ENCODE results near the gene RYK. TPM values are rescaled to one million over a fixed set of nuclear protein-coding genes. Genes with fewer than 3 reads are reported as not detected.

Gene RYK
- polyA plus RNA-seq, 3 donors: 16.0 to 44.3 (median 26.2) TPM

DNA sequence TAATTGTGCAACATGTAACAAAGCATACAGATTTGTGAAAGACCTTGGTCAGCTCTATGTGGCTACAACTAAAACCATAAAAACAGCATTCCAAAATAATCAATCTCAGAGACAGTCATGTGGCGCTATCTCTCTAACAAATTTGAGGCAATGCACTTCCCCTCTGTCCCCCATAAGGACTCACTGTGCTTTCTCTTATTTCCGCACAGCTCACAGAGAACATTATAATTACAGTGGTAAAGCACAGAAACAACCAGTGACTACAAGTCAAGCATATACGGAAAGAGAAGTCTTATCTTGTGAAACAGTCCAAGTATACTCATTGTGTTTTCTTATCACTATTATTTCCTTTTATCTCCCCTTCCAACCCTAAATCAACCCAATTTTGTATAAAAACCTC, 64.3 kb downstream of the RYK start:
- 76 to 87% (median 81%) methylated on average over 3 of the region's 3 CpGs for WGBS, 3 donors
- no peak overlapping the region for H3K27ac ChIP-seq (ENCODE audit: low read depth, low read length)

DNA sequence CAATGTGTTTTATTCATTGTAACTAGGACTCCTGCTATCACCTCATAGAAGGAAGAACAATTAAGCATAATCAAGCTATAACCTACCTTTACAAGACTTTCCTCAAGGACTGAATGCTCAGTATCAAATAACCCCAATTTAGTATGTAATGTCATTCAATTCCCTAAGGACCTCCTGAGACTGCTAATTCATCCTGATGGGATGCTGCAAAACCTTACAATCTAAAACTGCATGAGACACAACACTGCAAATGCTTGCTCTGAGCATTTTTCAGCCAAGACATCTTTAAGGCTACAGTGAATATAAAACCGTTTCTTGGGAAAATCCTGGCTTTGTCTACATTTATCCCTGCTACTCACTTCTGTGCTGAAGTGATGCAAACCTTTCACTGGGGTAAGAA, 69.9 kb downstream of the RYK start:
- WGBS, 3 donors: 84 to 89% (median 88%) methylated on average over 1 of the region's 1 CpG
- no peak overlapping the region for H3K27ac ChIP-seq (ENCODE audit: low read depth, low read length)

DNA sequence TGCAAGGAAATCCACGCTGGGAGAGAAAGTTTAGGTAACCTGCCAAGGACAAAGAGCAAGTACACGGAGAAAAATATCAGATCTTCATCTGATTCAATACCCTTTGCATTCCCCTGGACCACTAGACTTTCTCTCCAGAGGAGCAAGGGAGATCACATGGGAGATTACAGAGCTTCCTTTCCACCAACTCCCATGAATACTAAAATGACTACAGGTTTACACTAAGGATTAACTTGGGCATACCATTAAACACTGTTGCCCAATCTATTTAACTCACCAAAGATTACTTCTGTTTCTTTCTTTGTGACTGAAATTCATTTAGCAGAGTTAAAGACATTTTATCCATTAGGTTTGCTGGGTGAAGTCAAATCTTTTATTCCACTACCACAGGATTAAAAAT, 71.2 kb downstream of the RYK start:
- WGBS, 3 donors: 80 to 98% (median 94%) methylated on average over 2 of the region's 2 CpGs
- H3K27ac ChIP-seq (ENCODE audit: low read depth, low read length): no peak overlapping the region

DNA sequence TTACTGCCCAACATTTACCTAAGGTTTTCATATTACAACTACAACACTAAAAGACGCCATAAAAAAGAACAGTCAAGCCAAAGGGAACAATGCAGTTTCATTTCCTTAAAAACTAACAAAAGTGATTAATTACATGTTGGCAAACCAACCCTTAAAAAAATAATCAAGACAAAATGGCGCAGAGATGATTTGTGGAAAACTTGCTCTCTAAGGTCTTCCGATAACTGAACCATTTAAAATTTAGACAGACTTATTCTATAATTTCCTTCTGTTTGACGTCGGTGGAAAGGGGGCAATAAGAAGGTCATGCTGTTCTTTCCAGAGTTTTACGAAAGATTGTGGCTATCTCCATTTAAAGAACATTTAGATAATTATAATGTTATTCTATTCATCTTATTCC, 87.6 kb downstream of the RYK start:
- 76 to 81% (median 80%) methylated on average over 6 of the region's 6 CpGs for WGBS, 3 donors
- no peak overlapping the region for H3K27ac ChIP-seq (ENCODE audit: low read depth, low read length)

DNA sequence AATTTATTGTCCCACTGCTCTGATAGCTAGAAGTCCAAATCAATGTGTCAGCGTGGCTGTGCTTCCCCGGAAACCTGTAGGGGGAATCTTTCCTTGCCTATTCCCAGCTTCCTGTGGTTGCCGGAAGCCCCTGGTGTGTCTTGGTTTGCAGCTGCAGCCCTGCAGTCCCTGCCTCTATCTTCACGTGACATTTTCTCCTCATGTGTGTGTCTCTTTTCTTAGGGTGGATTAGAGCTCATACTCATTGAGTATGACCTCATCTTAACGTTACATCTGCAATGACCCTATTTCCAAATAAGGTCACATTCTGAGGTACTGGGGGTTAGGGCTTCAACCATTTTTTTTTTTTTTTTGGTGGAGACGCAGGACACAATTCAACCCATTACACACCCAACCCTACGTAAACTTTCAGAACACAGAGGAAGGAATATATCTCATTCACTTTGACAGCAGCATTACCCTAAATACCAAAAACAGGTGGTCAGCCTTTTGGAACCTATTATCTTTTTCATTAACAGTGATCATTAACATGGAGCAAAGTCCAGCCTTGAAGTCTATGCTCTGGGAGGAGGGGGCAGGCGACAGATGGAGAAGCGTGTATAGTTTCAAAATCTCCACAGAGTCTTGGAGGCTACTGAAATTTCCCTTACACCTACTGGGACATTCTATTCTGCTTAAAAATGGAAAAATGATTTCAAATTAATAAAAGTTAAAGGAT, 88.6 kb downstream of the RYK start:
- 86 to 91% (median 90%) methylated on average over 9 of the region's 9 CpGs for WGBS, 3 donors
- no peak overlapping the region for H3K27ac ChIP-seq (ENCODE audit: low read depth, low read length)

DNA sequence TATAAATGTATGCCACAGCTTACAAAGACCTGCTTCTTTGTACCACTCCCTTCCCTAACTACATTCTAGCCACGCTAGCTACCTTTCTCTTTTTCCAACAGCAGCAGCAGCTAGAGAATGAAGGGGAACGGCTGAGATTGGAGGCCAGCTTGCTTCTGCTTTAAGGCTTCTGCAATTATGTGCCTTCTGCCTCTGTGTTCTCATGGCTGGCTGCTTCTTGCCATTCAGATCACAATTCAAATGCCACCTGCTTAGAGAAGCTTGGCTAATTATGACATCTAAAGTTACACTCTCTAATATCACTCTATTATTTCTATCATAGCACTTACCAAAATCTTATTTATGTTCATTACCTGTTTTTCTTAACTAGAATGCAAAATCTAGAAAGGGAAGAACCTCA, 95.2 kb downstream of the RYK start:
- no peak overlapping the region for H3K27ac ChIP-seq (ENCODE audit: low read depth, low read length)
- WGBS, 3 donors: 67 to 76% (median 71%) methylated on average over 2 of the region's 2 CpGs

DNA sequence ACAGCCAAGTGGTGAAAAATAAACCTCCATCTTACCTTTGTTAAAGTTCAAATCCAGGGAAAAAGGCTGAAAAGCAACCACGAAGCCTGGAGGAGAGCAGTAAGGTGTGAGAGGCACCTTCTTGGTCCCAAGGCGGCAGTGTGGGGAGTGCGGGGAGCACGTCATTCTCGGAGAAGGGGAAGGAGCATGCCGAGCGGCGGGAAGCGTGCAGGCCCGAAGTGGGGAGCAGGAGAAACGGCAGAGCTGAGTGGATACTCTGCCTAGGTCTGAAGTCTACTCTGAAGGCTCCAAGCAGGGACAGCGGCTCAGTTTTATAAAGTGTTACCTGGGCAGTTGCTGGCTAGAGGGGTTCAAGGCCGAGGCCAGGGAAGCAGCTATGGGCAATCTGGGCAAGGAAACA, 96.9 kb downstream of the RYK start:
- 94 to 97% (median 96%) methylated on average over 13 of the region's 13 CpGs for WGBS, 3 donors
- H3K27ac ChIP-seq (ENCODE audit: low read depth, low read length): no peak overlapping the region

DNA sequence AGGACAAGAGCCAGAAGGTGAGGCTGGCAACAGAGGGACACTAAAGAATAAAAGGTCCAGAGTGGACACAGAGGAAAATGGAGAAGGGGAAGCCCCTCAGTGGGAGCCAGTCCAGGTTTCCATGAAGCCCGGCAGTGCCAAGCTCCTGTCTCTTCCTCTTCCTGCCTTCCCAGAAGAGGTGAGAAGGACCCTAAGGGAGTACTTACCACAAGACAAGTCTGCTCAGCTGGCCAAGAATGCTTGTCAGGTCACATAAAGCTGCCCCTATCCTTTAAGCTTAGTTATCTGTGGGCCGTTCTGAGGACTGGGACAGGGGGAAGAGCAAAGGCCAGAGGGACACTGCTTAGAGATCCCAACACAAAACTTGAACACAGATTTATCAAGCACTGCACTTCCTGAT, 100.2 kb downstream of the RYK start:
- WGBS, 3 donors: 62 to 71% (median 66%) methylated on average over 2 of the region's 2 CpGs
- H3K27ac ChIP-seq (ENCODE audit: low read depth, low read length): no peak overlapping the region

DNA sequence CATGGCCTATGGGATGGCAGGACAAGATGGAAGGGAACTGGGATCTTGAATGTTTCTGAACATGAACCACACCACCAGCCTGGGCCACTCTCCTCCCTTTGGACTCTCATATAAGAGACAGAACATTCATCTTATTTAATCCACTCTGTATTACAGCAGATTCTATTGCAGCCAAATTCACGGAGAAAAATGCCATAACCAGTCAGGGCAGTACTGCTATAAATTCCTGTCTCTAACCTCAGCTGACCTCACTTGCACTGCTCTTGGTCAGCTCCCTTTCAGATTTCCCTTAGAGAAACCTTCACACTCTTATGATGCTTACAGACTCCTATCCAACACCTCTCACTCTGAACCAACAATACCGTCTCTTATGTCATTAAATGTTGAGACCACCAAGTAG, 101.4 kb downstream of the RYK start:
- H3K27ac ChIP-seq (ENCODE audit: low read depth, low read length): no peak overlapping the region
- WGBS, 3 donors: 79 to 85% (median 84%) methylated on average over 2 of the region's 2 CpGs

DNA sequence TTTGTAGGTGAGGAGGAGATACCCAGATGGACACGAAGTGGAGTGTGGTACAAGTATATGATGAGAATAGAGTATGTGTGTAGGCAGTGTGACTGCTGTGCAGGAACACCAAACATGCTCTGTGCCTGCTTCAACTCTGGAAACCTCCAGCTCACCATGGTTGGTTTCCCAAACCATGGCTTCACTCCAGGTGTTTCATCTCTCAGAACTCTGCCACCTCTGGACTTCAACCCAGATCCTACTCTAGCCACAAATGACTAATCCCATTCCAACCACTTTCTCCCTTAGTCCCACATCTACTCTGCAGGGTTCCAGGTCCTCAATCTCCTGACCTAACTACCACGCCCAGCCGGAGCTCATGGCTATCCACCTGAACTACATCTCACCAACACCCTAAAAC, 102.1 kb downstream of the RYK start:
- 95 to 97% (median 97%) methylated on average over 3 of the region's 3 CpGs for WGBS, 3 donors

DNA sequence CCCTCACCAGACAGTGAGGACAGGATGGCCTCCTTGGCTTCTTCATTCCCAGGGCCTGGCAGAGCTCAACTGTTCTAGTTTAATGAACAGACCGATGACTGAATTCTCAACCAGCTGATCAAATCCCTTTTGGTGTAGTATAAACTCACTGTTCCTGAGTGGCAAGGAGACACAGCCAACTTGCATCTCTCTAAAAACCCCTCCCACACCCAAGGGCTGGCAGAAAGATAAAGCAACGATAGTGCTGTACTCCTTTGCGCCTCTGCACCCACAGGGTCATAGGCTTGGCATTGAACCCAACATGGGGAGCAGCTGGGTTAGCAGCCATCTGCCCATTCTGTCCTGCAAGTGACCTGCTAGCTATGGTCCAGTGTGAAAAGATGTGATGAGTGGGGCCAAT, 103.2 kb downstream of the RYK start:
- 77 to 86% (median 83%) methylated on average over 3 of the region's 3 CpGs for WGBS, 3 donors
- H3K27ac ChIP-seq (ENCODE audit: low read depth, low read length): no peak overlapping the region

More for the DNA sequence above, 102.1 kb downstream of the RYK start:
- no peak overlapping the region for H3K27ac ChIP-seq (ENCODE audit: low read depth, low read length)

DNA sequence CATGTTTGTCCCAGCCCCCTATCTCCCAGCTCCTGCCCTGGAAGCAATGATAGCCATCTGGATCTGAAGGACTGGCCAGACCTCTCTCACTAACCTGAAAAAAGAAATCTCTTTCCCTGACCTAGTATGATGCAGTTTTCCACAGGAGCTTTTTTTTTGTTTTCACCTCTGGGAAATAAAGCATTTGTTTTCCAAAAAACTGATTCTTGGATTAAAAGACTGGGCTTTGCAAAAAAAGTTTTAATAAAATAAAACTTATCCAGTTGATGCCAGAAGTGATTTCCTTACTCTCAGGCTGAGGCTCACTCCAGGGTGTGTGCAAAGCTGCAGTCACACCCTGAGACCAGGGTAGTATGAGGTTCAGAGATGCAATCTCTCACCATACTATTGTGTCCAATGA, 104.0 kb downstream of the RYK start:
- no peak overlapping the region for H3K27ac ChIP-seq (ENCODE audit: low read depth, low read length)

DNA sequence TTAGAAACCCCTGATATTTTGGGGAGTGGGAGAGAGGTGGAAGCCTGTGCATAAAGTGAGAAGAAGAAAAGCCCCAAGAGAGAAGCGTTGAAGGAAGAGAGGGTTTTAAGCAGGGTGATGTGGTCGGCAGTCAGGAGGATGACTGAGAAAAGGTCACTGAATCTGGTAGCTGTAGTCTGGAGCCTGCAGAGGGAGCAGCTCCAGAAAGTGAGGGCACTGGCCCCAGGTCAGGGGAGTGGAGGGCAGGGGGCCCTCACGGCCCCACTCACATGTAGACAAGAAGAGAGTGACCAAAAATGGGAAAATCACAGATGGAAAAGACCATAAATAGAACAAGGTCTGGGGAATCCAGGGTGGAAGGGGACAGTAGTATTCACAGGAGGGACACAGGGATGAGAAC, 105.5 kb downstream of the RYK start:
- WGBS, 3 donors: 68 to 83% (median 74%) methylated on average over 3 of the region's 3 CpGs
- no peak overlapping the region for H3K27ac ChIP-seq (ENCODE audit: low read depth, low read length)

DNA sequence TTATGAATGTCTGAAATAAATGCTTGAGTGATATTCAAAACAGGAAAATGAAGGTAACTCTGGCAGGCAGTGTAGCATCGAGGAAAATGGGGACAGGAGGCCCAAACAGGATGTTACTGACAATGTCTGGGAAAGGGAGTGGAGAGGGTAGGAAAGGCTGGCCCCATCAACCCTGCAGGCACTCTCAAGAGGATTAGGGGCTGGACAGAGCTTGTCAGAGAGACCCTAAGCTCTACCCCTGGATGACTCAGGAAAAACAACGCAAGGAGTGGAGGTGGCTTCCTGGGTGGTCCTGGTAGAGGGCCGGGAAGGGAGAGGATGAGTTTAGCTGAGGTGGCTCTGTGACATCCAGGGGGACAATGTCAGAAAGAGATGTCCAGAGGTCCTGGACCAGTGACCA, 106.0 kb downstream of the RYK start:
- 53 to 78% (median 53%) methylated on average over 3 of the region's 3 CpGs for WGBS, 3 donors

DNA sequence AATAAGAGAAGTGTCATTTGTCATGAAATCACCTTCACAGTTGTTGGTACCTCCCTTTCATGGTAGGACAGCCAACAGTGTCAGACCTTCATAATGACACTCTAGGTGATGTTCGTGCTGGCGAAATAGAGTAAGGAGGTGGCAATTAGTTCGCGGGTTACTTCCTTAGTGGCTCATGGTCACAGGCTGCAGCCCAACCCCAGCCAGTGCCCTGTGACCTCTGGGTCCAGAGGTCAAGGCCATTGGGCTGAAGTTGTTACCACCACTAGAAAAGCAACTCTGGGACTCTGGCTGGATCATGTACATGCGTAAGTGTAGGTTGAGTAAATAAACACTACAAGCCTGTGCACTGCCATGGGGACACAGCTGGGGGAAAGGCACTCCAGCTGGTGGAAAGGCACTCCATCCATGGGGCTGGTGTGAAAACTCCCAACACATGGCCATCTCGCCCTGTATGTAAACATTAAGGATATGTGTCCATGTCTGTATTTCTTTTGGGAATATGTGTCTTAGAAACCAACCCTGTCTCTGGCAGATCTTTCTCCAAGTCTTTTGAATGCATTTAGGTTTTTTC, 106.7 kb downstream of the RYK start:
- H3K27ac ChIP-seq (ENCODE audit: low read depth, low read length): no peak overlapping the region
- WGBS, 3 donors: 78 to 83% (median 82%) methylated on average over 6 of the region's 6 CpGs

More for the DNA sequence above, 106.0 kb downstream of the RYK start:
- H3K27ac ChIP-seq (ENCODE audit: low read depth, low read length): no peak overlapping the region

DNA sequence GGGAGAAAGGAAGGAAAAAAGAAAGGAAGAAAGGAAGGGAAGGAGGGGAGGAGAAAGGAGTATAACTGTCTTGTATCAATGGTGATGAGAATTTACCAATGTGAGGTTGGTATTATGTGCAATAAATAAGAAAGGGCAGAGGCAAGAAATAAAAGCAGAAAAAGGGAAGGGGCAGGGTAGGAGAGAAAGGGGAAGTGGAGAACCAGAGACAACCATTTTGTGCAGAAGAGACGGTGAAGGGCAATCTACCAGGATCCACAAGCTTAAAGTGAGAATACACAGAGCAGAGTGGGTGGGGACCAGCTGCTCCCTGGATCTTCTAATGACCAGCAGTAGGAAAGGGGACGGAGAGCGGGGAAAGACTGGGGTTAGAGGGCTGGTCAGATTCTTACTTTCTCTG, 114.1 kb downstream of the RYK start:
- H3K27ac ChIP-seq (ENCODE audit: low read depth, low read length): no peak overlapping the region
- 80 to 94% (median 87%) methylated on average over 3 of the region's 3 CpGs for WGBS, 3 donors

DNA sequence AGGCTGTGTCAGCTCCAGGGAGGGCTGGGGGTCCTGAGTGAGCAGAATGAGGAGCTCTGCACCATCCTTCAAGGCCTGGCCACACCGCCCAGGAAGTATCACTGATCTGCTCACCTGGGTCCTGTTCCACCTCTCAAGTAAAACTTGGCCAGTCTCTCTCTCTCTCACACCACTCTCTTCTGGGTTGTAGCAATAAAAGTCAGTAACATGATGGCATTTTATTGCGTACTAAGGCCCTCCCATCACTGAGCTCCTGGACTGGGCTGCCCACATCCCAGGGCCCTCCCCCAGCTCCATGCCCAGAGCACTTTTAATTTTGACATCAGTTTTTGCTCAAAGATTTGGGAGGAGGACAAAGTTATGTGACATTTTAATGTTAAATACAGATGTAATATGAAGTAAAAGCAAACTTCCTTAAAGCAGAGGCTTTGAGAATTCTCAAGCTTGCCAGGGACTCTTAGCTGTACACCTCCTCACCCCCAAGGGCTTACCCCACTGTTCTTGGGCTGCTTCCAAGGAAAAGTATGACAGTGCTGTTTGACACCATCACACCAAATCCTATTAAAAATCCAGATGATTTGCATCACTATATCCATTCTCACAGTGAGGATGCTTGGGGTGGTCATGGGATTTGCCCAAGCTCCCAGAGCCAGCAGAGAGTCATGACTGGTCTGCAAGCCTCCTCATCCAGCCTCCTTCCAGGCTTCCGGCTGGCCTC, 115.8 kb downstream of the RYK start:
- WGBS, 3 donors: 90 to 95% (median 93%) methylated on average over 3 of the region's 3 CpGs
- no peak overlapping the region for H3K27ac ChIP-seq (ENCODE audit: low read depth, low read length)

DNA sequence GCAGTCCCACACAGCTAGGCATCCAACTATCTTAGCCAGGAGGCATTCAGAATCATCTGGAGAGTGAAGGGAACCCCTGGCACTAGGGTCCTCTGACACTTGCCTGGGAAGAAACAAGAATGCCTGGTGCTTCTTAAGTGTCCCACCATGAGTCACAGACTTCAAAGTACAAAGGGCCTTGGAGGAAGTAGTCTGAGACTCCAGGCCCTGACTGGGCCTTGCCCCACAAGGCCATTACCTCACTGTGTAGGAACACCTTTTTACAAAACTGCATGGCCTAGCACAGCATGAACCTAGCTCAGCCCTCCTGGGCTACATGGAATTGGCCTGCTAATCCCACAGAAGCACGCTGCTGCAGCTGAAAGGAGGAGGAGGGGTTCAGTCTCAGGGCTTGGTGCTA, 116.4 kb downstream of the RYK start:
- WGBS, 3 donors: 86 to 92% (median 90%) methylated on average over 1 of the region's 1 CpG
- no peak overlapping the region for H3K27ac ChIP-seq (ENCODE audit: low read depth, low read length)

DNA sequence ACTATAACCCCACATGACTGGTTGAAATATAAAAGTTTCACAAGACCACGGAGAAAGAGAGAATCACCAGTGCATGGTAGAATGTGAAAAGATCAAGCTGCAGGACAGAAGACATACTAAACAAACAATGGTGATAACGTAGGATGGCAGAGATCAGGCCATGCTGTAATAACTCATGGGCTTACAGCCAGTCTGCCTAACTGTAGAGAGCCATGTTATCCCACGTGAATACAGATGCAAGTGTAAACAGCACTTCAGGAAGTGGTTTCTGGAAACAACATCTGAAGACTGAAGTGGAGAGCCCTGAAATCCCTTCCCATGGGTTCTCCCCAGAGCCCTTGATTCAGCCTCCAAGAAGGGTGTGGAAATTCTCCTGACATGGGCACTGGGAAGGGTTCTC, 117.7 kb downstream of the RYK start:
- no peak overlapping the region for H3K27ac ChIP-seq (ENCODE audit: low read depth, low read length)
- WGBS, 3 donors: 43 to 49% (median 43%) methylated on average over 3 of the region's 3 CpGs

DNA sequence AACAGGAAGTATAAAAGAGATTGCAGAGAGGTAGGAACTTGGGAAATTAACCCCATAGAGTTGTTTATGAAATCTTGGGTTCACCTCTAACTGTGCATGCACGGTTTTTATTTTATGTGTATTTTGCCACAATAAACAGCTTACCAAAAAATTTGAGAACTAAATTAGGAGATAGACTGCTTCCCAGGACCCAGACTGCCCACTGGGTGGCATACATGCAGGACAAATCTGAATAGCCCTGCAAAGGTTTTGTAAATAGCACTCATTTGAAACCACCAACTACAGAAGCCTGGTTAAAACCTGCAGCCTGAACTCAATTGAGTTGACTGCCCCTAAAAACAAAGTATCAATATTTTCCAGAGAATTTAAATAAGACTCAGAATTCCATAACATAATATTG, 124.5 kb downstream of the RYK start:
- H3K27ac ChIP-seq (ENCODE audit: low read depth, low read length): no peak overlapping the region
- 35 to 63% (median 38%) methylated on average over 1 of the region's 1 CpG for WGBS, 3 donors
